ENCODE measurements around the gene CAPN5.

The CAPN5 gene

GRCh38 chr11:77117492-77117891, 50.7 kb downstream of the CAPN5 start:
- no peak for DNase-seq (ENCODE audit: low read depth in 2 of 2)

GRCh38 chr11:77118086-77118485, 51.3 kb downstream of the CAPN5 start:
- no peak for DNase-seq (ENCODE audit: low read depth in 2 of 2)

- DNase-seq (ENCODE audit: low read depth in 2 of 2): no peak
Measured at GRCh38 chr11:77118971-77119370, 52.2 kb downstream of the CAPN5 start.

- no peak for DNase-seq (ENCODE audit: low read depth in 2 of 2)
Measured at GRCh38 chr11:77119531-77119936, 52.8 kb downstream of the CAPN5 start.

GRCh38 chr11:77120571-77120970, 53.8 kb downstream of the CAPN5 start:
- DNase-seq (ENCODE audit: low read depth in 2 of 2): no peak

- no peak for DNase-seq (ENCODE audit: low read depth in 2 of 2)
Measured at GRCh38 chr11:77121096-77121640, 54.4 kb downstream of the CAPN5 start.

- no peak for DNase-seq (ENCODE audit: low read depth in 2 of 2)
Measured at GRCh38 chr11:77121876-77122575, 55.3 kb downstream of the CAPN5 start.

- no peak for DNase-seq (ENCODE audit: low read depth in 2 of 2)
Measured at GRCh38 chr11:77122576-77123212, 55.9 kb downstream of the CAPN5 start.

- DNase-seq (ENCODE audit: low read depth in 2 of 2): no peak
Measured at GRCh38 chr11:77123591-77123990, 56.8 kb downstream of the CAPN5 start.

GRCh38 chr11:77124041-77124440, 57.3 kb downstream of the CAPN5 start:
- DNase-seq (ENCODE audit: low read depth in 2 of 2): no peak

GRCh38 chr11:77124488-77124887, 57.7 kb downstream of the CAPN5 start:
- no peak for DNase-seq (ENCODE audit: low read depth in 2 of 2)

GRCh38 chr11:77125191-77125590, 58.4 kb downstream of the CAPN5 start:
- DNase-seq (ENCODE audit: low read depth in 2 of 2): no peak

- no peak for DNase-seq (ENCODE audit: low read depth in 2 of 2)
Measured at GRCh38 chr11:77125695-77126094, 58.9 kb downstream of the CAPN5 start.

- no peak for DNase-seq (ENCODE audit: low read depth in 2 of 2)
Measured at GRCh38 chr11:77126156-77126775, 59.5 kb downstream of the CAPN5 start.

GRCh38 chr11:77126861-77127234, 60.1 kb downstream of the CAPN5 start:
- DNase-seq (ENCODE audit: low read depth in 2 of 2): no peak

- DNase-seq (ENCODE audit: low read depth in 2 of 2): peak in 1 of 2 donors; percentile 27
Measured at GRCh38 chr11:77127235-77127911, 60.6 kb downstream of the CAPN5 start.

- no peak for DNase-seq (ENCODE audit: low read depth in 2 of 2)
Measured at GRCh38 chr11:77127920-77128691, 61.3 kb downstream of the CAPN5 start, which contains the start of gene MYO7A. MYO7A (plus strand) TSS chr11:77128246; CDS start chr11:77130635, 2,389 bp downstream.

GRCh38 chr11:77129069-77129841, 62.5 kb downstream of the CAPN5 start:
- DNase-seq (ENCODE audit: low read depth in 2 of 2): no peak

GRCh38 chr11:77129842-77130756, 63.3 kb downstream of the CAPN5 start:
- no peak for DNase-seq (ENCODE audit: low read depth in 2 of 2)

All from stimulated activated CD8-positive, alpha-beta memory T cell treated with anti-CD3 and anti-CD28 coated beads, Interleukin-7, amount 100 ng/mL, for 1 hour (primary cell).